NOMO-1 (cell line): Measurements from ENCODE around the gene USP7.
"Not testable (repeated sequence)": the region's sequence is repeated elsewhere in the genome, so short reads cannot be mapped to it uniquely, and the experiment has no call there.

Experiments
- DNase-seq, 2 experiments: peaks; one replicate each; lab custom pipeline; 2025; ENCODE audit not compliant: unreplicated experiment in 2 of 2; lab: John Stamatoyannopoulos, UW

The USP7 gene

GRCh38 chr16:8975039-8975438 is 11.3 kb upstream of the USP7 start:
- no peak for DNase-seq

GRCh38 chr16:8972843-8973586 is 9.3 kb upstream of the USP7 start:
- DNase-seq = no peak

- DNase-seq = no peak
Observed at GRCh38 chr16:8971416-8971815, 7.7 kb upstream of the USP7 start.

DNA sequence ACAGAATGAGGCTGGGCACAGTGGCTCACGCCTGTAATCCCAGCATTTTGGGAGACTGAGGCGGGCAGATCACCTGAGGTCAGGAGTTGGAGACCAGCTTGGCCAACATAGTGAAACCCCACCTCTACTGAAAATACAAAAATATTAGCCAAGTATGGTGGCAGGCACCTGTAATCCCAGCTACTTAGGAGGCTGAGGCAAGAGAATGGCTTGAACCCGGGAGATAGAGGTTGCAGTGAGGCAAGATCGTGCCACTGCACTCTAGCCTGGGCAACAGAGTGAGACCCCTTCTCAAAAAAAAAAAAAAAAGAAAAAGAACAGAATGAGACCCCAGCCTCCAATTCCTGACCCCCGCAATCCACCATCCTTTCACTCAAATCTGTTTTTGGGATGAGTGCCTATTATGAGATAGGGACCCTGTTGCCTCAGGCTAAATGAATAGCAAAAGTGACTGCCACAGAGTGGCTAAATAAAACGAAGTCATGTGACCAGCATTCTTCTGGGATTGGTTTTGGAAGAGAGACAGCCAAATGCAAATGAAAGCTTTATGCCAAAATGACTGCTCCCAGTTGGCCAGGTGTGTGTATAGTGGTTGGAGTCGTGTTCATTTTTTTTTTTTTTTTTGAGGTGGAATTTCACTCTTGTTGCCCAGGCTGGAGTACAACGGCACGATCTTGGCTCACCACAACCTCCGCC is 5.6 kb upstream of the USP7 start:
- DNase-seq = not testable (repeated sequence)

GRCh38 chr16:8968054-8968453 is 4.3 kb upstream of the USP7 start:
- DNase-seq = not testable (repeated sequence)

DNA sequence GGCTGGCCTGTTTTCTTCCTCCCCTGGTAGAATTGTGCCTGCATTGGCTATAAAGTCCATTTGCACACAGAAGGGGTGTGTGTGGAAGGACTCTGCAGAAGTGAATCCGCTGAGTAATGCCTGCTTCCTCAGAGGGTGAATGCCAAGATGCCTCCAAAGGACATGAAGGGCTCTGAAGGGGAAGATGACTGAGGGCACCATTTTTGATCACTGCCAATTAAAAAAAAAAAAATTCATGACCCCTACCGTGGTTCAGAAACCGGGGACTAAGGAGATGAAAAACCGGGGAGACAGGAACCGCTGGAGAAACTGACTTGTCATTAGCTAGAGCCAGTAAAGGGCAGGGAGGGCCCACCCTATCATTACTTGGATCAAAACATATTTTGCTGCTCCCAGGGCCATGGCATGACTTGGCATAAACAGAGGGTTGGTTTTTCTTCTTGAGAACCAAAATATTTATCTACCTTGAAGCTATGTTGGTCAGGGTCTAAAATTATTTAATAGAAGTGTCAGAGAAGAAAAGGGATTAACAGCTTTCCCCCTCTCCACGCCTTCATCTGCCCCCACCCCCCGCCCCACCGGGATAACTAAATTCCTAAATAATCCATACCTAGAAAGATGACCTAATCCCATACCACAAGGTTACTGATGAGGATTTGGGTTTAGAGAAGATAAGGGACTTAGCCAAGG is 3.6 kb upstream of the USP7 start:
- peak; percentile 79 to 87 for DNase-seq

GRCh38 chr16:8966817-8967131 is 3.1 kb upstream of the USP7 start:
- no peak for DNase-seq

- no peak for DNase-seq
Observed at GRCh38 chr16:8964462-8964861, 756 bp upstream of the USP7 start.

- DNase-seq = no peak
Observed at GRCh38 chr16:8963010-8963820, 491 bp downstream of the USP7 start.

GRCh38 chr16:8962393-8963009 is 1.2 kb downstream of the USP7 start:
- DNase-seq = no peak

DNA sequence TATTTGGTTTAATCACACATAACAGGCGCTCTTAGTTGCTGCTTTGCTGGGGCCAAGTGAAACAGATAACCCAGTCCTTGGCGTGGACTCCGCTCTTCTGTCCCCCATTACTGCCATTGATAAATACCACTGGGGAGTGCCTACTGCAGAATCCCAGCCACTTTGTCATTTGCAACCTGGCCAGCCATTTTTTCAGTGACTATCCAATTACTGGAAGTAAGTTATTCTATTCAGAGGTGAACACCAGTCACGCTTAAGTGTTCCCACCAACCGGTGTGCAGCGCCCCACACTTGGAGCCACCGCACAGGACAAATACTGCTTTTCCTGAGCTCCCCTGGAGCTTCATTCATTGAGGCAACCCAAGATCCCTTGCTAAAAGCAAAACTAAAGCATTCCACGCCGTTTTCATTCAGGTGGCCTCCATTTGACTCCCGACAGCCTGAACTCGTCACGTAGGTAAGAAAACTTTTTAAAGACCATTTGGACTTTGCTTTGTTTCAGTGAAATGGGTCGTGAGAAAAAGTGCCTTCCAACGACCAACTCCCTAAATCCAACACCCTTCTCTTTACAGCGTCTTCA is 1.8 kb downstream of the USP7 start:
- no peak for DNase-seq

DNA sequence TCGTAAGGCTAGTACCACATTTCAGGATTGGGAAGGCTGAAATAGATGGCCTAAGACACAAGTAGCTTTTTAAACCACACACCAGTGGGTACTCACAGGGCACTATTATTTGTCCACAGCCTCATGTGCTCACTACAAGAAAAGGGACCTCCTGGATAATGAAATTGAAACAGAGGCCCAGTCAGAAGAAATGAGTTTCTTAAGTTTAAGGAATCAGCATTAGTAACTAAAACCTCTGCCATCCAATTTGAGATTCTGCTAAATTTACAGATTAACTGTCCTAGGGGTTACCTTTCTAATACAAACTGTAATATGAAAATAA is 3.0 kb downstream of the USP7 start:
- no peak for DNase-seq

GRCh38 chr16:8959921-8960787 is 3.6 kb downstream of the USP7 start:
- peak; percentile 21 to 33 for DNase-seq

DNA sequence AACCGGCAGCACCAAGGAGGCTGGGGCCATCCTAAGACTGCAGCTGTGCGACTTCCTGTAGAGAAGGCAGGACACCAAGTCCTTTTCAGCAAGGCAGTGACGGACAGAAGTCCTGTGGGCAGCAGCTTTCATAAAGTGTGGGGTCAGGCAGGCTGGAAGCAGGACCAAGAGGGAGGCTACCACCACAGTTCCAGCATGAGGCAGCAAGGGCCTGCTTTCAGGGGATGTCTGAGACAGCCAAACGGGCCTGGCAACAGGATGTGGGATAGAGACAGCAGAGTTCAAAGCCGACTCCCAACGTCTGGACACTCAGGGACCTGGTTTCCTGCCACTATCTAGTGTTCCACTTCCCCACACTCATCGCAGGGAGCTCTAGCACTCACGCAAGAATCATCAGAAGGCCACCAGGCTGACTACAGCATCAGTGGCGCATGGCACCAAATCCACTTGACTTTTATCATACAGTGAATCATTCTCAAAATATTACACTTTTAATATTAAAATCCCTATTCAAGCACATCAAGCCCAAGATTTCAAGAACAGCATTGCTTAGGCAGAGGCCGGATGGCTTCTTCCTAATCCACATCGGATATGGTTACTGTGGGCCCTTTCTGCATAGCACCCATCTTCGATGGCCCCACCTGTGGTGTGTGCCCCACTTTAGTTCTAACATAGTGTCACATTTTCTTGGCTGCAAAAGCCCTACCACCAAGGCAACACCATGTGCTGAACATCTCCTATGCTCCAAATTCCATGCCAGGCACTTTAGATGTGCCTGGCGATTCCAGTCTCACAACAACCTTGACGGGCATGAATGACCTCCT is 5.2 kb downstream of the USP7 start:
- DNase-seq = no peak

DNA sequence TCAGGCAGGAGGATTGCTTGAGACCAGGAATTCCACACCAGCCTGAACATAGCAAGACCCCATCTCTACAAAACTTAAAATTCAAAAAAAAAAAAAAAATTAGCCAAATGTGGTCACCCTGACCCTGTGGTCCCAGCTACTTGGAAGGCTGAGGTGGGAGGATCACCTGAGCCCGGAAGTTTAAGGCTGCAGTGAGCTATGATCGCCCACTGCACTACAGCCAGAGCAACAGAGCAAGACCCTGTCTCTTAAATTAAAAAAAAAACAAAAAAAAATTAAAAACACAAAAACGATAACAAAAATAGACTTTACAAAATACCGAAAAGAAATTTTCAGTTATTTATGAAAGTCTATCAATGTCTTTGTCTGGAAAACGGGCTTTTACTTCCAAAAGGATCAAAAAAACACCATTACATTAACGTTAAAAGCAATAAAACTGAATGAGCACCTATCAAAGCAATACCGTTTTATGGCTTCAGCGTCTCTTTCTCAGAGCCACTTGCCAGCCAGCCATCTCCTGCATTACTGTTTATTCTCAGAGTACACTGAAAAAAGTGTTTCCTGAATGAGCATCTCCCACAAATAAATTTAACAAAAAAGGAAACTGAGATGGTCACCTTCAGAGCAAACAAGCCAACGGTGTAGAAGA is 6.1 kb downstream of the USP7 start:
- no peak for DNase-seq

- DNase-seq = peak; percentile 45 to 73
Observed at GRCh38 chr16:8957063-8957397, 6.7 kb downstream of the USP7 start.

- no peak for DNase-seq
Observed at GRCh38 chr16:8956265-8957062, 7.2 kb downstream of the USP7 start.

DNA sequence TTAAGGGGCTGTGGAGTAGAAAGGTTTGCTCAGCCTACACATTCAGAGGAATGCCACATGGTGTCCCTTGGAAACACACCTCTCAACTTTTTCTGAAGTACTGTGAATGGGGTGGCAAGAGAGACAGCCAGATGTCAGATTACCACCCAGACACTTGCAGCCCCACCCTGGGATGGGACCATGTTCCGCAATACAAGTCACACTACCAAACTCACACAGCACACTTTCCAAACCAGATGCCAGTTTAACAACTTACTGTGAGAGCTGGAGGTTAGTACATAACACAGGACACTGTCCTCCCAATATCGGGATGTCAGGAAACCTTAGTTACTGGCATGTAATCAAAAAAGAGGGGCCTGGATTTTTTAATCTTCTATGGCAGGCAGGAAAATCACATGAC is 7.9 kb downstream of the USP7 start:
- no peak for DNase-seq
